H9 (cell line): ENCODE measurements around the gene ARHGAP8. TPM values are rescaled to one million over a fixed set of nuclear protein-coding genes. Genes with fewer than 3 reads are reported as not detected.

Source experiments
- DNase-seq: peaks from one replicate; pipeline ENCODE4 v3.0.0-alpha.2; 2017
- H2AFZ ChIP-seq: one replicate; pipeline ENCODE4 v1.6.1; 2013; ENCODE audit warnings: mild to moderate bottlenecking, low read length, control low read depth, moderate library complexity
- H2AK5ac ChIP-seq: 2 replicates; pipeline ENCODE4 v1.6.1; 2013; ENCODE audit warnings: low read length, control low read depth, mixed read lengths; ENCODE audit not compliant: insufficient read length
- H2BK120ac ChIP-seq: one replicate; pipeline ENCODE4 v1.6.1; 2013; ENCODE audit warnings: low read depth, mild to moderate bottlenecking, low read length, control low read depth, inconsistent platforms; ENCODE audit not compliant: poor library complexity, severe bottlenecking
- H2BK12ac ChIP-seq: 2 replicates; pipeline ENCODE4 v1.6.1; 2013; ENCODE audit warnings: low read length, control low read depth, mixed read lengths, low read depth; ENCODE audit not compliant: insufficient read length
- H2BK15ac ChIP-seq: 2 replicates; pipeline ENCODE4 v1.6.1; 2013; ENCODE audit warnings: low read depth, low read length, control low read depth
- H2BK20ac ChIP-seq: one replicate; pipeline ENCODE4 v1.6.1; 2013; ENCODE audit warnings: low read depth, mild to moderate bottlenecking, low read length, control low read depth, inconsistent platforms; ENCODE audit not compliant: poor library complexity, severe bottlenecking
- H2BK5ac ChIP-seq: 2 replicates; pipeline ENCODE4 v1.6.1; 2013; ENCODE audit warnings: low read length, control low read depth, mixed read lengths; ENCODE audit not compliant: insufficient read length
- H3K14ac ChIP-seq: 2 replicates; pipeline ENCODE4 v1.6.1; 2013; ENCODE audit warnings: low read length, control low read depth; ENCODE audit not compliant: insufficient read depth
- H3K18ac ChIP-seq: 2 replicates; pipeline ENCODE4 v1.6.1; 2013; ENCODE audit warnings: low read depth, mild to moderate bottlenecking, mixed read lengths, low read length, control low read depth; ENCODE audit not compliant: insufficient read length
- H3K23ac ChIP-seq: 2 replicates; pipeline ENCODE4 v1.6.1; 2013; ENCODE audit warnings: low read length, control low read depth, mixed read lengths, low read depth; ENCODE audit not compliant: insufficient read length
- H3K23me2 ChIP-seq: 2 replicates; pipeline ENCODE4 v1.6.1; 2013; ENCODE audit warnings: low read depth, mild to moderate bottlenecking, mixed read lengths, low read length, control low read depth; ENCODE audit not compliant: insufficient read length, poor library complexity, severe bottlenecking
- H3K27ac ChIP-seq: 2 replicates; pipeline ENCODE4 v1.5.1; 2013; ENCODE audit warnings: low read length, control low read depth, mixed read lengths, low read depth; ENCODE audit not compliant: insufficient read length
- H3K27me3 ChIP-seq: 2 replicates; pipeline ENCODE4 v1.6.1; 2013; ENCODE audit warnings: low read length, control low read depth, inconsistent platforms; ENCODE audit not compliant: insufficient read depth
- H3K4ac ChIP-seq: 2 replicates; pipeline ENCODE4 v1.6.1; 2013; ENCODE audit warnings: low read depth, mild to moderate bottlenecking, control low read depth, inconsistent platforms, low read length, moderate library complexity
- H3K4me1 ChIP-seq: 2 replicates; pipeline ENCODE4 v1.6.1; 2013; ENCODE audit warnings: low read length, control low read depth, inconsistent platforms; ENCODE audit not compliant: insufficient read depth
- H3K4me2 ChIP-seq: 2 replicates; pipeline ENCODE4 v1.6.1; 2013; ENCODE audit warnings: low read length, control low read depth, mixed read lengths; ENCODE audit not compliant: insufficient read length, insufficient read depth
- H3K56ac ChIP-seq: 2 replicates; pipeline ENCODE4 v1.6.1; 2013; ENCODE audit warnings: low read depth, mild to moderate bottlenecking, mixed read lengths, low read length, control low read depth; ENCODE audit not compliant: insufficient read length
- H3K79me1 ChIP-seq: 2 replicates; pipeline ENCODE4 v1.6.1; 2013; ENCODE audit warnings: low read depth, mild to moderate bottlenecking, moderate library complexity, low read length, control low read depth, inconsistent platforms; ENCODE audit not compliant: insufficient read depth, poor library complexity, severe bottlenecking
- H3K79me2 ChIP-seq: 2 replicates; pipeline ENCODE4 v1.6.1; 2013; ENCODE audit warnings: low read length, control low read depth, inconsistent platforms; ENCODE audit not compliant: insufficient read depth
- H3K9ac ChIP-seq: 2 replicates; pipeline ENCODE4 v1.6.1; 2013; ENCODE audit warnings: low read length, control low read depth, mixed read lengths; ENCODE audit not compliant: insufficient read length; ENCODE audit errors: extremely low read depth
- H3K9me3 ChIP-seq: one replicate; pipeline ENCODE4 v1.6.1; 2013; ENCODE audit warnings: low read depth, low read length, inconsistent platforms; ENCODE audit not compliant: control insufficient read depth
- H3T11ph ChIP-seq: one replicate; pipeline ENCODE4 v1.6.1; 2013; ENCODE audit warnings: mild to moderate bottlenecking, low read length, control low read depth, inconsistent platforms
- H4K20me1 ChIP-seq: one replicate; pipeline ENCODE4 v1.6.1; 2013; ENCODE audit not compliant: control insufficient read depth, insufficient read length, insufficient read depth
- H4K5ac ChIP-seq: 2 replicates; pipeline ENCODE4 v1.6.1; 2013; ENCODE audit warnings: low read depth, mild to moderate bottlenecking, mixed read lengths, low read length, control low read depth; ENCODE audit not compliant: insufficient read length
- H4K8ac ChIP-seq: replicated peaks from 2 replicates; pipeline ENCODE4 v1.6.1; 2013; ENCODE audit warnings: low read length, control low read depth, mixed read lengths, low read depth; ENCODE audit not compliant: insufficient read length
- H4K91ac ChIP-seq: 2 replicates; pipeline ENCODE4 v1.6.1; 2013; ENCODE audit warnings: low read depth, mild to moderate bottlenecking, moderate library complexity, mixed read lengths, low read length, control low read depth; ENCODE audit not compliant: insufficient read length
- H3K27ac Mint-ChIP-seq, 3 experiments: 2 replicates in 2 of 3; 3 replicates in 1 of 3; pipeline ENCODE4 v1.8.0; 2020 to 2021; ENCODE audit warnings: mixed read lengths in 3 of 3, mild to moderate bottlenecking in 1 of 3, moderate library complexity in 1 of 3
- H3K27me3 Mint-ChIP-seq: 2 replicates; pipeline ENCODE4 v1.8.0; 2021; ENCODE audit warnings: low read depth, mild to moderate bottlenecking, moderate library complexity, mixed read lengths
- H3K36me3 Mint-ChIP-seq, 3 experiments: 2 replicates in 2 of 3; 3 replicates in 1 of 3; pipeline ENCODE4 v1.8.0; 2020 to 2021; ENCODE audit warnings: low read depth in 3 of 3, mixed read lengths in 3 of 3; ENCODE audit not compliant: insufficient read depth in 1 of 3
- H3K4me1 Mint-ChIP-seq, 2 experiments: 2 replicates each; pipeline ENCODE4 v1.8.0; 2020; ENCODE audit warnings: mixed read lengths in 2 of 2
- H3K4me3 Mint-ChIP-seq, 2 experiments: 2 replicates in 1 of 2; 3 replicates in 1 of 2; pipeline ENCODE4 v1.8.0; 2020 to 2021; ENCODE audit warnings: mild to moderate bottlenecking in 2 of 2, mixed read lengths in 2 of 2, moderate library complexity in 1 of 2
- H3K9me3 Mint-ChIP-seq, 2 experiments: 2 replicates in 1 of 2; 3 replicates in 1 of 2; pipeline ENCODE4 v1.8.0; 2020; ENCODE audit warnings: mild to moderate bottlenecking in 2 of 2, mixed read lengths in 2 of 2, moderate library complexity in 1 of 2
- WGBS: extraction: QIAGEN DNeasy Blood & Tissue Kit; methylation state at CpG from one replicate; pipeline ENCODE4 v1.1.7; 2013; ENCODE audit warnings: missing lambda C conversion rate, low lambda C conversion rate, mixed read lengths; ENCODE audit not compliant: insufficient read length; ENCODE audit errors: extremely low coverage; 5-methylcytosine and 5-hydroxymethylcytosine counted together
- total RNA-seq: library from RNA; stranded (reverse); gene quantifications from 2 replicates; pipeline ENCODE4 v1.2.1, GENCODE V29; 2021
- TF ChIP-seq, protein P1 (sequence below): fragments of 200-600 bp; sonication (generic); conservative IDR thresholded peaks from 3 replicates; pipeline ENCODE4 v1.8.0; 2021; ENCODE audit warnings: antibody characterized with exemption, mild to moderate bottlenecking

The ARHGAP8 gene
- total RNA-seq, 1 experiment from 2014 or later: 35.4 TPM

DNA sequence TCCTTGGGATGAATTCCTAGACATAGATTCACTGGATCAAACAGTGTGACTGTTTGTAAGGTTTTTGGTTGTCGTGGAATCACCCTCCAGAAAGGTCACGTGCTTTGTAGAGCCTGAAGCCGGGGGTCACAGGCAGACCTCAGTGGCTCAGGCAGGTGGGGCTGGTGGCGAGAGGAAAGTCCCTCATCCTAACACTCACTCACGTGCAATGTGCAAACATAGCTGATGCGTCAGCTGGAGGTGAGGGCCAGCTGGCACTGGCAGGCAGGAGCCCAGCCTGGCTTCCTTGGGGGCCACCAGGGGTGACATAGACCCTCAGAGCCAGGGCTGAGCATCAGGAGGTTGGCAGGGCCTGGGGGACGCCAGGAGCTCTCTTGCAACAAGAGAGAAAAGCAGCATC, 90.0 kb downstream of the ARHGAP8 start:
- Histone ChIP-seq H3K9me3 (no peaks in the 10 kb centered on the region), H3T11ph (no peak overlapping the region), H3K23me2 (no peaks in the 10 kb centered on the region), H3K27me3 (no peaks in the 10 kb centered on the region), H2AFZ (no peak overlapping the region), H2AK5ac (no peak overlapping the region), H3K79me2 (no peaks in the 10 kb centered on the region), H4K91ac (no peak overlapping the region), H2BK12ac (no peak overlapping the region), H4K8ac (no peak overlapping the region), H2BK15ac (no peak overlapping the region), H2BK5ac (no peak overlapping the region), H3K4ac (no peak overlapping the region), H3K4me1 (no peaks in the 10 kb centered on the region), H3K9ac (no peak overlapping the region), H3K27ac (no peak overlapping the region), H2BK120ac (no peak overlapping the region), H3K14ac (no peak overlapping the region), H3K4me2 (no peak overlapping the region), H3K18ac (no peak overlapping the region), H3K56ac (no peak overlapping the region), H3K79me1 (no peaks in the 10 kb centered on the region), H4K5ac (no peak overlapping the region), H2BK20ac (no peak overlapping the region), H4K20me1 (no peaks in the 10 kb centered on the region), H3K23ac (no peak overlapping the region)
- peaks cover 10 to 17% (median 15%) of the 10 kb centered on the region in 3 experiments for H3K36me3 Mint-ChIP-seq
- no peak overlapping the region; a peak in 1 of 7 replicates for H3K27ac Mint-ChIP-seq
- H3K4me1 Mint-ChIP-seq: peaks cover 14 to 15% of the 10 kb centered on the region in 2 experiments
- no peak overlapping the region for H3K4me3 Mint-ChIP-seq
- WGBS: no CpG with 5 or more reads among the region's 7 CpGs
- TF ChIP-seq, protein P1, sequence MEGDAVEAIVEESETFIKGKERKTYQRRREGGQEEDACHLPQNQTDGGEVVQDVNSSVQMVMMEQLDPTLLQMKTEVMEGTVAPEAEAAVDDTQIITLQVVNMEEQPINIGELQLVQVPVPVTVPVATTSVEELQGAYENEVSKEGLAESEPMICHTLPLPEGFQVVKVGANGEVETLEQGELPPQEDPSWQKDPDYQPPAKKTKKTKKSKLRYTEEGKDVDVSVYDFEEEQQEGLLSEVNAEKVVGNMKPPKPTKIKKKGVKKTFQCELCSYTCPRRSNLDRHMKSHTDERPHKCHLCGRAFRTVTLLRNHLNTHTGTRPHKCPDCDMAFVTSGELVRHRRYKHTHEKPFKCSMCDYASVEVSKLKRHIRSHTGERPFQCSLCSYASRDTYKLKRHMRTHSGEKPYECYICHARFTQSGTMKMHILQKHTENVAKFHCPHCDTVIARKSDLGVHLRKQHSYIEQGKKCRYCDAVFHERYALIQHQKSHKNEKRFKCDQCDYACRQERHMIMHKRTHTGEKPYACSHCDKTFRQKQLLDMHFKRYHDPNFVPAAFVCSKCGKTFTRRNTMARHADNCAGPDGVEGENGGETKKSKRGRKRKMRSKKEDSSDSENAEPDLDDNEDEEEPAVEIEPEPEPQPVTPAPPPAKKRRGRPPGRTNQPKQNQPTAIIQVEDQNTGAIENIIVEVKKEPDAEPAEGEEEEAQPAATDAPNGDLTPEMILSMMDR: no peak
- H3K27me3 Mint-ChIP-seq: no peaks in the 10 kb centered on the region; the same call in 1 of the 2 replicates
- peaks cover 0 to 7% of the 10 kb centered on the region in 2 experiments; a peak in 3 of 5 replicates for H3K9me3 Mint-ChIP-seq
- DNase-seq: no peak
